NCI-H2196 treated with DMSO at 0.1 percent for 48 hours (cell line): Measurements from ENCODE around the gene FRAT2.

Experiments
- DNase-seq: peaks from one replicate; lab custom pipeline; 2025; ENCODE audit not compliant: unreplicated experiment; lab: John Stamatoyannopoulos, UW

The FRAT2 gene, protein sequence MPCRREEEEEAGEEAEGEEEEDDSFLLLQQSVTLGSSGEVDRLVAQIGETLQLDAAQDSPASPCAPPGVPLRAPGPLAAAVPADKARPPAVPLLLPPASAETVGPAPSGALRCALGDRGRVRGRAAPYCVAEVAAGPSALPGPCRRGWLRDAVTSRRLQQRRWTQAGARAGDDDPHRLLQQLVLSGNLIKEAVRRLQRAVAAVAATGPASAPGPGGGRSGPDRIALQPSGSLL

DNA sequence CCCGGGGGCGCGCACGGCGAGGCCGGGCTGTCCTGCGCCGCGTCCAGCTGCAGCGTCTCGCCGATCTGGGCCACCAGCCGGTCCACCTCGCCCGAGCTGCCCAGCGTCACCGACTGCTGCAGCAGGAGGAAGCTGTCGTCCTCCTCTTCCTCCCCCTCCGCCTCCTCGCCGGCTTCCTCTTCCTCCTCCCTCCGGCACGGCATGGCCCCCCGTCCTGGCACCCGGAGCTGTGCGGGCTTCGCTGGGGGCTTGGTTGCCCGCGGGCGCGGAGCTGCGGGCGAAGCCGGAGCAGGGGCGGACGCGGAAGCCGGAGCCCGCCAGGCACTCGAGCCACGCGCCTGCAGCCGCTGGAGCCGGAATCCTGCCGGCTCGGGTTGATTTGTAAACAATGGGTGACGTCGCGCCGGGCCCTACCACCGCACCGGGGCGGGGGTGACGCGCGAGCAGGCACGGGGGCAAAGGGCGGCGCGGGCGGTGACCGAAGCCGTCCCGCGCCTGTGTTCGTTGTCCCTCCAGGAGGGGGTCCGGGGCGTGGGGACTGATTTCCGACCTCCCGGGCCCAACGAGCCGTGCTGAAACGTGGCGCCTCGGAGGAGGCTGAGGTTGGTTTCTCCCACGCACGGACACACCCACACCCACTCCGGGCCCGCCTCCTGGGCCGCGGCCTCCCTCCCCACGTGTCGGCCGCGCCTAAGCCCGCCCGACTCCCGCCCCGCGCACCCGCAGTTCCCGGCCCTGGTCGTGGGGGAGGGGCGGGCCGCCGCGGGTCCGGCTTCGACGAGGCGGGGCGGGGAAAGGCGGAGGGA lies at the start of gene FRAT2:
Gene FRAT2 (minus strand): TSS at position 360 of the 806 bp plus-strand sequence. CDS start 157 bp downstream, at position 203.
- DNase-seq, result peak; percentile 46

DNA sequence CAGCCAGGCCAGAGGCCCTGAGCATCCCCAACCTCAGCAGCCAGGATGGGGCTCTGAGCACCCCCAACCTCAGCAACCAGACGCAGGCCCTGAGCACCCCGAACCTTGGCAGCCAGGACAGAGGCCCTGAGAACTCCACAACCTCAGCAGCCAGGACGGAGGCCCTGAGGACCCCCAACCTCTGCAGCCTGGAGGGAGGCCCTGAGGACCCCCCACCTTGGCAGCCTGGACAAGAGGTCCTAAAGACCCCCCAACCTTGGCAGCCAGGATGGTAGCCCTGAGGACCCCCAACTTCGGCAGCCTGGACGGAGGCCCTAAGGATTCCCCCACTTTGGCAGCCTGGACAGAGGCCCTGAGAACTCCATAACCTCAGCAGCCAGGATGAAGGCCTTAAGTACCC lies 49.6 kb upstream of the FRAT2 start:
- DNase-seq, result no peak

DNA sequence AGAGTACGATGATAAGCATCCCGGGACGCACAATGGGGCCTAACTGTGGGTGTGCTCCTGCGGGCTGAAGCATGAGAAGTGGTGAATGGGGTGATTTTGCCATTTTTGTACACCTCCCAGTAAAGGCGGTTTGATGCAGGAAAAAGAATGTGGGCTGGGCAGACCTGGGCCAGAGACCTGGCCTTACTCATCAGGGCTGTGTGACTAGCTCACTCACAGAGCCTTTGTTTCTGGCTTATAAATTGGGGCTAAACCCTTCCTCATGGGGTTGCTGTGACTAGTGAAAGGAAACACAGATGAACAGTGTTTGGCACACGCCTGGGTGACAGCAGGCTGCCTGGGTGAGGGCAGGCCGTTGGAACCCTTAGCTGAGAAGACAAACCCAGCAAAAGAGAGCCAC lies 48.6 kb upstream of the FRAT2 start:
- no peak for DNase-seq

DNA sequence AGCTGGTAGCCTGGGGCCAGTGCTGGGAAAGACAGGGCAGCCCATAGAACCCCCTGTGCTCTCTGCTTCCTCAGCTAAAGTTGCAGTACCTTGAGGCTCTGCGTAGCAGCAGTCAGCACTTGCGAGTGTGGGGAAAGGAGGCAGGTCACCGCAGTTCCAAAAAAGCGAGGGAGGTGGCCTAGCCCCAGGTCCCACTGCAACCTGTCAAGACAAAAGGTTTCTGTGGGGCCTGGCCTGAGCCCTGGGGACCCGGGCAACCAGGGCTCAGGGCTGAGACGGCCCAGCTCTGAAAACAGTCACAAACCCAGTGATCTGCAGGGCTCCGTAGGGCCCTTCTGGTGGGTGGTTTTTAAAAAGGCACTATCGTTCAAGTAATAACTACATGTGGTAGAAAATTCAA lies 47.1 kb upstream of the FRAT2 start:
- DNase-seq, result no peak

DNA sequence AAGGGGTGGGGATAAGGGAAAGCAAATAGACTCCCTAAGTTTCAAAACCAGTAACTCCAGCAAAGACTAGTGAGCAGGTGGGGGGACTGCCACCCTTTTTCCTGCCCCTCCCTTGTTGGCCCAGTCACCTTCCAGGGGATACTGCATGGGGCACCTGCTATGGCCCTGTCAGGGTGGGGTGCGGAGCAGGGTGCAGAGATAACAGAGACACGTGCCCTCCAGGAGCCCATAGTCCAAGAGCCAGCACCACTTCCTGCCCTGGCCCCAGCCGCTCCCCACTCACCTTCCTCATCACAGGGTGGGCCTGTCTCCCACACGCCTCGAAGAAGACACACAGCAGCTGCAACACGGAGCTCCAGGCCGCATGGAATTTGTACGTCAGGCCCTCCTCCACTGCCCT lies 46.0 kb upstream of the FRAT2 start:
- DNase-seq, result no peak

DNA sequence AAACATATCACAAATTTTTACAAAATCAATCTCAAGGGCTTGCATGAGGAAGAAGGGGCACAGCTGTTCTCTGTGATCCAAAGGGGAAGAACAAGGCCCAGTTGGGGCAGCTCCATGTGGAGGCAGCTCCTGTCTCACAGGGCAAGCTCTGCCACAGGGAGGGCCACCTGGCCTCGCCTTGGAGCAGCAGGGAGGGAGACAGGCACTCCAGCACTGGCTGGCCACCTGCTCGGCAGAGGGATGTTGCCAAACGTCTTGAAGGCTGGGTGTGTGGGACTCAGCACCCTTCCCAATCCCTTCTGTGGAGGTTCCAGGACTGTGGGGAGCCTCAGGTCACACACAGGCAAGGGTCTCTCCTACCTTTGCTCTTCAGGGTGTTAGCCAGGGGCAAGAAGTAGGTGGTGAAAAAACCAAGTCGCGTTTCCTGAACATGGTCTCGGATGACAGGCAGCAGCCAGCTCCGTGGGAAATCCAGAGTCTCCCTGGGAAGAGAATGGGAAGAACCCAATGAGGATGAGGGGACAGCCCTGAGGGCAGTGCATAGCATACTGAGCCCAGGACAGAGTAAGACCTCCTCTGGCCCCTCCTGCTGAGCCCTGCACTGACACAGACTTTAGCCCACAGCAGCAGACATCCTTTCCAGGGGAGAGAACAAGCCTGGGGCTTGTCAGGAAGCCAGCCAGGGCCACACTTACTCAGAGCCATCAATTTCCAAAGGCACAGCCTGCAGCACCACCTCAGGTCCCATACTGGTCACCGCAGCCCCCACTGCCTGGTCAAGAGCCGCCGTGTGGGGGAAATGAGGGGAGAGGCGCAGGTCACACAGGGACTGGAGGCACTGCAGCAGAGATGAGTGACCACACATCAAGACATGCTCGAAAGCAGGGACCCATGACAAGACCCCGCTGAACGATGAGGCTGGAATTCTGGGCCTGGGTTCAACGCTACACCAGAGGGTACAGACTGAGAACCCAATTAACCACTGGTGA lies 44.7 kb upstream of the FRAT2 start:
- no peak for DNase-seq

DNA sequence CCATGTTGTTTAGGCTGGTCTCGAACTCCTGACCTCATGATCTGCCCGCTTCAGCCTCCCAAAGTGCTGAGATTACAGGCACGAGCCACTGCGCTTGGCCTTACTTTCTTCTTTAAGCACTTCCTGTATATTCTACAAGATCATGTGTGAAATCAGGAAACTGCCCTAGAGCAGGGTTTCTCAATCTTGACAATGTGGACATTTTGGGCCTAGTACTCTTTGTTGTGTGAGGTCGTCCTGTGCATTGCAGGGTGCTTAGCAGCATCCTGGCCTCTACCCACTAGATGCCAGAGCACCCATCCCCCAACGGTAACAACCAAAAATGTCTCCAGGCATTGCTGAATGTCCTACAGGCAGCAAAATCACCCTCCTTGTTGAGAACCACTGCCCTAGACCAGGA lies 41.9 kb upstream of the FRAT2 start:
- DNase-seq, result no peak

DNA sequence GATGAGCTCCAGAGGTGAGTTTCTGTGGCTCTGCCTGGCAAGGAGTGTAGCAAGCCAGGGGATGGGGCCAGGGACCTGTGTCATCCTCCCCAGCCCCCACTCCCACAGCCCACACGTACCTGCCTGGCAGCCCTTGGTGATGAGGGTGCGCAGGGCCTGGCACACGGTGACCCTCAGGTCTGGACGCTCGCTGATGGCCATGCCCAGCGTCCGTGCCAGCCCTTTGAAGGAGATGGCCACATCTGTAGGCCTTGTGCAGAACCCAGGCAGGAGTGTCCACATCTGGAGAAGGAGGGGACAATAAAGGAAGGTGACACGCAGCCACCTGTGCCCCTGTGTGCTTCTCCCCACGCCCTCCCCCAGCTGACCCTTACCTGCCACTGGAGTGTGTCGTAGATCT lies 38.9 kb upstream of the FRAT2 start:
- no peak for DNase-seq

DNA sequence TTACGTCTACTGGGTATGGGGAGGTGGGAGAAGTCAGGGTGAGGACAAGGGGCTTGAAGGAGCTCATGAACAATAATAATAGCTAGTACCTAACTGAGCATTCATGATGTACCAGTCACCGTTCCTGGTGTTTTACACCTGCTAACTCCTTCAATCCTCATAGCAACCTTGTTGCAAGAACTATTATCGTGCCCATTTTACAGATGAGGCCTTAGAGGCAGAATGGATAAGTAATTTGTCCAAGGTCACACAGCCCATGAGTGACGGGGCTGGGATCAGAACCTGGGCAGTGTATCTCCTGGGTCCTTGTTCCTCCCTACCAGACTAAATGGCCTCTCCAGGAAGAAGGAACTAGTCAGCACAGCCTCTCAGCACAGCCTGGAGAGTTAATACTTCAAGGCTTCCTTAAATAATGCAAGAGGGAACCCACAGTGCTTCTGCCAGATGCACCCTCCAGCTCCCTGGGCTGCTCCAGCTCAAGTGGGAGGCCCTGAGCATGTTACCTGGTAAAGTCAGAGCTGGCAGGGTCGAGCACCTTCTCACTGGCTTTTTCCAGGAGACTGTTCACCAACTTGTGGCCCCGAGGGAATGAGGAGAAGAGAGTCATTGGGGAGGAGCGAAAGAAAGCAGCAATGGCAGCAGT lies 37.8 kb upstream of the FRAT2 start:
- DNase-seq, result no peak

DNA sequence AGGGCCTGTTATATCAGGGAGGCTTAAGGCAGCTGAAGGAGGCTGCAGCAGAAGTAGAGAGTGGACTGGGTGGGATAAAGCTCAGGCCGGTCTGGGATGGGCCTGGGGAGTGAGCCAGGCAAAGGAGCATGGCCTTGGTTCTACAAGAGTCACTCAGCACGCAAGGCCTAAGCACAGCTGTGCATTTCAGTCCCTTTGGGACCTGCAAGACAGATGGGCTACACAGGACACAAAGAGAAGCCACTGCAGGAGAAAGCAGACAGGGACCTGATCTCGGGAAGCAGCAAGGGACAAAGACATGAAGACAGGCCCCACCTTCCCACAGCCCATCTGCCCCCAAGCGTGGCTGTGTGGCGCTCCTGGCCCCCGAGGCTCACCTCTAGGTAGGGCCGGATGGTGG lies 37.2 kb upstream of the FRAT2 start:
- no peak for DNase-seq

DNA sequence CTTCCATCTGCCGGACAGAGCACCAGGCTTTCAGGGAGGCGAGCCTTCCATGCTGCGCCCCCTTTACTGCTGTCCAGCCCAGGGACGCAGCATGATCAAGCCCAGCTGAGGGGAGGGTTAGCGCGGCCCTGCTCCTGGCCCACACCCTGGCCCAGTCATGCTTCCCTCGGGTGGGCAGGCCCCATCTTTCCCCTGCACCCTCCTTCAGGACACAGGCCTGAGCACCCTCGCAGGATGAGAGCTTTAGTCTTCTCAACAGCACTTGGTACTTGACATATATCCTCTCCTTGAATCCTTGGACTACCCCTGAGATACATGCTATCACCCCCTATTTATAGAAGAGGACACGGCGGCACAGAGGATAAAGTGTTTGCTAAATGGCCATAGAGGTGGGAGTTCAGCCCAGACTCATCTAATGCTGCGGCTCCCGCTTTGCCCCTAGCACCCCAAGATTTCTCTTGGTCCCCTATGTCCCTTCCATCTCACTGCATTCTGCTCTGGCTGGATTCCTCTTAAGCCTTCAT lies 32.7 kb upstream of the FRAT2 start:
- DNase-seq, result no peak

DNA sequence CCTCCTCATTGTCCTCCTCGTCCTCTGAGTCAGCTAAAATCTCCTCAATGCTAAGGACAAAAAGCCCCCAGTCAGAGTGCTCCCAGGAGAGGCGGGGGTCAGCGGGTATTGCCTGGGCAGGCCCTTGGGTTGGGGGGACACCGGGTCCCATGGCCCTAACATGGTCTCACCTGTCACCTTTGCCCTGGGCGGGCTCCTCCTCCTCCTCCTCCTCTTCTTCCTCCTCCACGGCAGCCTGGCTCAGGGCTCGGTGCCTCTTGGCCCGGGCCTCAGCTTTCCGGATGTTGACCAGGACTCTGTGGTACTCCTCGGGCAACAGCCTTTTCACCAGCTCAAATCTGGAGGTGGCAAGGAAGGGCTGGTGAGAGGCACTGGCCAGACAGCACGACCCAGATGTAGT lies 32.0 kb upstream of the FRAT2 start:
- no peak for DNase-seq

DNA sequence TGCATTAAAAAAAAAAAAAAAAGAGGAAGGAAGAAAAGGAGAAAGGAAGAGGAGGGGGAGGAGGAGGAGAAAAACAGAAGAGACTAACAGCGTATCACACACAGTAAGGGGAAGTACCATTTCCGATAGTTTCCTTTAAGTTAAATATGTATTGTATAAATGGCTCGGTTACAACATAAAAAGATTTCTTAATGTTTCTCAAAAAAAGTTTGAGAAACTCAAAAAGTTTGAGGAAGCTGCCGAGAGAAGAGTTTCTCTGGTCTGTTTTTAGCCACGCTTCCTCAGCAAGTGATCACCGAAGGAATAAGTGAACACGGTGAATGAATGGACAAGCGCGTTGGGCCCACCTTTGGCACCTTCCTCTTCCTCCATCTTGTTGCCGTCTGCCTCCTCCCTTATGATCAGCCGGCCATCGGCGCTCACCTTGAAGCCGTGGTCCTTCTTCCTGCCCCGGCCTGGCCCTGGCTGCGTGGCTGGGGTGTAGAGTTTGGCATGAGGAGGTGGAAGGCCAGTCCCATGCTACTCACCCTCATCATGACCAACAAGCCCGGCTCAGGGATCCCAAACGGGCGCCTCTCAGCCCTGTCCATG lies 31.3 kb upstream of the FRAT2 start:
- DNase-seq, result no peak

DNA sequence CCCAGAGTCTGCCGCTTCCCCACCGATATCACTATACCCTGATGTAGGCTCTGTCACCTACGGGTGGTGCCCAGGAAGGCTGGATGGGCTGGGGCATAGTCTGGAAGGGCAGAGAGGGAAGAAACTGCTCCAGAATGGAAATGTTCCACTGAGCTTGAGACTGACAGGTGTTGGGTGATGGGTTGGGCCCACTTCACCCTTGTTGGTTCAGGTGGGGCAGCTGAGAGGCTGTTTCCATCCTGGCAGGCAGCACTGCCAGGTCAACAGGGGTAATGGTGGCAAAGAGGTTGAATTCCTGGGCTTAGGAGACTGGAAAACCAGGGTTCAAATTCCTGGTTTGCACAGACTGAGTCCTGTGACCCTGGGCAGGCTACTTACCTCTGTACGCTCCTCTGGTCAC lies 28.5 kb upstream of the FRAT2 start:
- DNase-seq, result no peak

DNA sequence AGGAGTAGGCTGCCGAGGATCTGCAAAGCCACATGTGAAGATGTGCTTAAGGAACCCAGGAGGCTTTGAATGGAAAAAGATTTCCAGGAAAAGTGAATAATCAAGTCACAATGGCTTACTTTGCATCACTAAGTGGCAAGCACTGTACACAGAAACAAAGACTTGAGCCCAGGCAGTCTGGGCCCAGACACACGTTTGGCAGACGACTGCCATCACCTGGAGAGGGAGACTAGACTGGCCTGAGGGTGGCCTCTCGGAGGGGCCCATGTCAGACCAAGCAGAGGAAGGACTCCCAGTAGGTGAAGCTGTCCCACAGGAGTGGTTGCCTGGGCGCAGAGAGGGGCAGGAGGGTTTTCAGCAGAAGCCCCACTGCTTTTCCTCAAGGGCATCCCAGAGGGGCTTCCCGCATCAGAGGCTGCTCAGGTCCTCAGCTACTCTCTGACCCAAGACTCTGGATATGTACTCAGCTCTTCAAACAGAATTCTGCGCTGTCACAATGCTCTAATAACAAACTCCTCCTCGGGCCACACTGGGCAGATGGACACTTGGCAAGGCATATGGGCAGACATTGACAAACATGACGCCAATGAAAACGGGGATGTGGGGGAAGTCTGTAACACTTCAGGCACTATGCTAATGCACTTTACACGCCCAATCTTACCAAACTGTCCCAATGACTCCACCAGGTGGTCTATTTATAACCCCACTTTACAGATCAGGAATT lies 27.9 kb upstream of the FRAT2 start:
- no peak for DNase-seq

DNA sequence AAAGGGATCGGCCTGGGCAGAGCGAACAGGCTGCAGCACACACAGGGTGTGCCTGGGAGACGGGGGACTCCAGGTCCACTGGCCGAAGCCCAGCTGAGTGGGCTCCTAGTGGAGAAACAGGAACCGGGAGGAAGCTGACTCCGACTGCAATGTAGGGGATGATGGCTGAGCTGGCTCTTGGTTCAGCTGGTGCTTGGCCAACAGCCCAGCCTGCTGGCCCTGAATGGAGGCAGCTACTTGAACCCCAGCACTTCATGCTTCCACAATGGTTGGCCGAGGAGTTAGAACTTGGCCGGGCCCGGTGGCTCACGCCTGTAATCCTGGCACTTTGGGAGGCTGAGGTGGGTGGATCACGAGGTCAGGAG lies 27.0 kb upstream of the FRAT2 start:
- no peak for DNase-seq

DNA sequence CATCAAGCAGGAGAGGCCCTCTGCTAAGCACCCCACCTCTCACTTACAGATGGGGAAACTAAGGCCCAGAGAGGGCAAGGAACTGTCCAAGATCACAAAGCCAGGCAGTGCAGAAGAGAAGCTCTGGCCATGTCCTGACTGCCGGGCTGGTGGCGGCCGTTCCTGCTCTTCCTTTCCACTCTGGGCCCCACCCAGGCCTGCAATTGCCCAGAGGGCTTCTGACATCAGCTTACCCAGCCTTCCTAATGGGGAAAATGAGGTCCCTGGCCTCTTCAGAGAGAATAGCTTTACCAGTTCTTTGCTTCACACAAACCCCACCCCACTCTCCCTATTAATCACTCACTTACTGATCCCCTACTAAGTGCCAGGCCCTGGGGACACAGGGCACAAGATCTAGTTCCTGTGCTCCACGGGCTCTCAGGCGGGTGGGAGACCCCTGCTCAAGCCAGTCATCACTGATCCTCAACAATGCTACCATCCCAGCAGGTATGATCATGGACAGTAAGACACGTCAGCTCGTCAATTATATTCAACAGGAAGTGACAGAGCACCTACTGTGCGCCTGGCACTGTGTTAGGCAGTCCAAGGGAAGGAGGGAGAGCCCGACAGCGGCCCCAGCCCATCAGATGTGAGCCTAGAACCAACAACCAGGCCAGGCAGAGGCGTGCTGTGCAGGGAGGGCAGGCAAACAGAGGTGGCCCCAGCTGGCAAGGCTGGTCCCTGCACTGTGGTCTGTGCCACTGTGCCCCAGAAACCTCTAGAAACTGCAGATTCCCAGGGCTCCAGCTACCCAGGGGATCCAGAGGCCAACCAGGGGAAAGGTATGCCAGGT lies 26.4 kb upstream of the FRAT2 start:
- no peak for DNase-seq

DNA sequence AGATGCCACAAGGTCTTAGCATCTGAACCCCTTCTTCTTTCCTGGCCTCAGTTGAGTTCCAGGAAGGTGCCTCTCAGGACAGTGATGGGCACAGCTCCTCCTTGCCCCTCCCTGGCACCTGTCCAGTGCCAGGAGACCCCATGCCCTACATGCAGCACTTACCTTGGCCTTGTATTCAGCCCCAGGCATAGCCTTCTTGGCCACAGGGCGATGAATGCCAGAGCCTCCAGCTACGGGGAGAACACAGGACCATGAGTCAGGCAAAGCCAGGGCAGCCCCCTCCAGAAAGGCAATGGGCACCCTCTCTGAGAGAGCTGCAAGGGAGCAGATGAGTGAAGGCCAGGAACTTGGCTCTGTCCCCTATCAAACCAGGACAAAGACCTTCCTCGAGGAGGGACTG lies 24.3 kb upstream of the FRAT2 start:
- no peak for DNase-seq

DNA sequence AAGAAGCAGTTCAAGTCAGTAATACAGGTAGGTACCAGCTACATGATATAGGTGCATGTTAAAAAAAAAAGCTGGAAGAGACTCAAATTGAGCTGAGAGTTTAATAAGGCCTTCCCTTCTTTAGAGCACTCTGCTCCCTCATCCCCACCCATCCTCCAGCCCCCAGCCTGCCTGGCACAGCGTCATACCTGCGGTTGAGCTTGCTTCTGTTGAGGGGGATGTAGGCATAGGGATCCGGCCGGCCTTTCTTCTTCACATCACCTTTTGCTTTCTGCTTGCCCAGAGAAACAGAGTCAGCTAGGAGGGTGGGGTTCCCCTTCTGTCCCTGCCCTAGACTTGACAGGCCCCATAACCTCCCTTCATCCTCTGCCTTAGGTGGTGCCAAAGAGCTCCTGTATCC lies 23.8 kb upstream of the FRAT2 start:
- DNase-seq, result no peak
